IPS-18c (cell line): ENCODE measurements around the gene GPANK1.

ENCODE experiments used
- H3K4me3 ChIP-seq: 2 replicates; pipeline ENCODE4 v1.7.0; 2013; ENCODE audit warnings: low read depth, mild to moderate bottlenecking, low read length, moderate library complexity; ENCODE audit not compliant: insufficient read depth
- H3K9me3 ChIP-seq: one replicate; pipeline ENCODE4 v1.6.1; 2013; ENCODE audit warnings: mild to moderate bottlenecking, low read length, moderate library complexity; ENCODE audit not compliant: control insufficient read depth, insufficient read depth

GPANK1 gene

DNA sequence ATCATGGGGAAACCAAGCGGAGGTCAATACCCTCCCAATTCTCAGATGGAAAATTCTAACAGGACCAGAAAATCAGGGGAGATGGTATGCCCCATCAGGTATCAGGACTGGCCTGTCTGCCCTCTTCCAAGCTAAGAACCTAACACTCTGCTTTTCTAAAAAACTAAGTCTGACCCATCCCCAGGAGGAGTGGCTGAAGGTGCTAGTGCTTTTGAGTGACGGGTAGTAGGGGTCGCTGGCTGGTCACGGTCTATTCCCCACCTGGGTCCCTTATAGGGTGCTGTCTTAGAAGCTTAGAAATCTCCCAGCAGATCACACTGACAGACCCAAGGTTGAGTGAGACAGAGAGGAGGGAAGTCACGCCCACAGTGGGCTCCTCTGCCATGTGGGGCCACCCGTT is 28.7 kb upstream of the GPANK1 start:
- Histone ChIP-seq H3K9me3 (peaks cover 4% of the 10 kb centered on the region), H3K4me3 (no peak overlapping the region)

DNA sequence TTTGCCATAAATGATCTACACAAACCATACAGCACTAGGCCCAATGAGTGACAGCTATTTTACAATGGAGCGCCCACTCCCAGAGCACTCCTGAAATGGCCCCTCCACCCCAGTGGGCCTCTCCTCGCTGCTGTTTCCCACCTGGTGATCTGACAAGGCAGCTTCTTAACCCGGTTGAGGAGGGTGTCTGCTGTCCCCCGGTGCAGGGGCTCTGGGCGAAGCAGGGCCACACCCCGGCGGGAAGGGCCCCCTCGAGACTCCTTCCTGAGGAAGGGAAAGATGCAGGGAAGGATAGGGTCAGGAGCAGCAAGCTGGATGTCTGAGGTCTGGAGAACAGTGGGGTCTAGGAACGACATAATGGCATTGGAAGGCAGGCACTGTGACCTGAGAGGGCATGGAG is 28.1 kb upstream of the GPANK1 start:
- Histone ChIP-seq H3K9me3 (peaks cover 4% of the 10 kb centered on the region), H3K4me3 (no peak overlapping the region)

- H3K4me3 ChIP-seq, result no peak overlapping the region
- peaks cover 4% of the 10 kb centered on the region for H3K9me3 ChIP-seq
Observed at GRCh38 chr6:31692353-31692752, 27.6 kb upstream of the GPANK1 start.

DNA sequence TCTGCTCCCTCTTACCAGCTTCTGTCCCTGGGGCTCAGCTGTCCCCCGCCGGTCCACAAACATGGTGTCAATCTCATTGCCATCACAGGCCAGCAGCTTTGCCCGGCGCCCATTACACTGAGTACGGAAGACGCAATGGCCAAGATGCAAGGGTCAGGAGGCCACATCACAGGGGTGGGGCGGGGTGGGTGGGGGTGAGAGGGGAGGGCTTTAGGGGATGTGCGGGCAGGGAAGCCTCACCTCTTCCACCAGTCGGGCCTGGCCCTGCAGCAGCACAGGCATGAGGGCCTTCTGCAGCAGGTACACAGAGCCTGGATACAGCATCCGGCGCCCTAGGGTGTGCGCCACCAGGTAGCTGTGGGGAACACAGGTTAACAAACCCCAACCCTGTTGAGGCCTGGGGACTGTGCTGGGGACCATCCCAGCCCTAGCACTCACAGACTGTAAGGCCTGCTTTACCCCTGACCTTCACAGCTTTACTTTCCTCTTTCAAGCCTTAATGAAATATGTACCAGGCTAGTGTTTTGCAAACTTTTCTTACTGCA is 26.8 kb upstream of the GPANK1 start:
- H3K9me3 ChIP-seq, result peaks cover 4% of the 10 kb centered on the region

DNA sequence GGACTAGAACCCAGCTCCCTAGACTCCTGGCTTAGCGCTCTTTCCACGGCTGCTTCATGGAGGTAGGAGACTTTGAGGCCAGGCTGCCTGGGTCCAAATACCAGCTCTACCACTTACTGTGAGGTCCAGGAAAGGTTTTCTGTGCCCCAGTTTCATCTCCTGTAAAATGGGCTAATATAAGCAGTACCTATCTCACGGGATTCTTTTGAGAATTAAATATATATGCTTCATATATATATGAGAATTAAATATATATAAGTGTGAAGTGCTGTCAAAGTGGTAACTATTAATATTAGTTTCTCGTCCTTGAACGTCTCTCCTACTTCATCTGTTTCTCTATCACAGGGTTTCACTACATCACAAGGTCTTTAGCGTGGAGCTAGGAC is 26.3 kb upstream of the GPANK1 start:
- Histone ChIP-seq H3K4me3 (no peak overlapping the region), H3K9me3 (peaks cover 4% of the 10 kb centered on the region)

More for the DNA sequence above, 26.8 kb upstream of the GPANK1 start:
- no peak overlapping the region for H3K4me3 ChIP-seq

DNA sequence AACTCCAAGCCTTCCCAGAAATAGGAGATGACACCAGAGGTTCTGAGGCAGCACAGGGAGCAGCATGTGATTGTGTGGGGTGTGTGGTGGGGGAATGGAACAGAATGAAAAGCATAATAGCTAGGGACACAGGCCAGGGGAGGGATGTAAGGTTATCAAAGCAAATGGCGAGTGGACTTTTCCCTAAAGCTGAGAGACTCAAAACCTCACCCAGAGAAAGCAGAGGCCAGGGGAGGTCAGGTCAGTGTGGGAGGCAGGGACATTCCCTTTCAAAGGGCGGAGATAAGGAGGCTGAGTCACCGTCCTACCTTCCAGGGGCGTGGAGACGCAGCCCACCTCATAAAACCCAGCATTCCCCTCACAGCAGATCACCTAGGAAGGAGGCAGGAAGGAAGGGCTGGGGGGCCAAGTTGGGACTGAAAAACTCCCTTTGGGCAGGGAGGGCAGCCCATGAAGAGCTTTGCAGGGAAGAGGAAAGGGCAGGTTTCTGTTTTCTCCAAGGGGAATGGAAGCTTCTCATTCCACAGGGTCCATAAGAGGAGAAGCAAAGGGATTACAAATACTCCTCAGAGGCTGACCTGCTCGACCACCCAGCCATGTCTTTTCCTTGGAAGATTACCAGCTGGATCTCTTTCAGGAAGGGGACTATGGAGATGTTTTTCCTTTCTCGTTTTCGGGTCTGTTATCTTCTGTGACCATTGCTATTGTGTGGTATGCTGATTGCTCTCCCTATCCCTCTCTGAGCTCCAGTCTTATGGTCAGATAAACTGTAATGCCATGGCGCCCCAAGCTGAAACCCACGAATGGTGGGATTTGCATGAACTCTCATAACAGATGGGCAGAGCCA is 25.7 kb upstream of the GPANK1 start:
- peaks cover 4% of the 10 kb centered on the region for H3K9me3 ChIP-seq
- no peak overlapping the region for H3K4me3 ChIP-seq

GRCh38 chr6:31689249-31690110 is 24.7 kb upstream of the GPANK1 start:
- H3K9me3 ChIP-seq, result peaks cover 4% of the 10 kb centered on the region
- no peak overlapping the region for H3K4me3 ChIP-seq

GRCh38 chr6:31687860-31688693 is 23.3 kb upstream of the GPANK1 start:
- Histone ChIP-seq H3K9me3 (peaks cover 4% of the 10 kb centered on the region), H3K4me3 (no peak overlapping the region)

DNA sequence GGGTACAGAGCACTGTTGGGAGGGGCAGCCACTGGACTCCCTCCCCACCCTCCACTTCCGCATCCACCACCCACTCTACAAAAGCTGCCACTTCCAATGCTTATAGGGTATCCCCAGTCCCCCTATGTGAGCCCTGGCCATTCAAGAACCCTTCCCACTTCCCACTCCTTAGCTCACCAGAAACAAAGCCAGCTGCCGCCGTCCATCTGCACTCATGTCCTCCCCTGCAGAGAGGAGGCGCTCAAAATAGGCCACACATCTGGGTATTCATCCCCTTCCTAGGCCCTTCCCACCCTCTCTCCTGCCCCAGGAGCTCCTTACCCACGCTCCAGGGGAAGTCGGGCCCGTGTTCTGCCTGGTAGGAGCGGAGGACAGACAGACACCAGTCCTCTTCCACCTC is 22.5 kb upstream of the GPANK1 start:
- Histone ChIP-seq H3K9me3 (peaks cover 4% of the 10 kb centered on the region), H3K4me3 (no peak overlapping the region)

DNA sequence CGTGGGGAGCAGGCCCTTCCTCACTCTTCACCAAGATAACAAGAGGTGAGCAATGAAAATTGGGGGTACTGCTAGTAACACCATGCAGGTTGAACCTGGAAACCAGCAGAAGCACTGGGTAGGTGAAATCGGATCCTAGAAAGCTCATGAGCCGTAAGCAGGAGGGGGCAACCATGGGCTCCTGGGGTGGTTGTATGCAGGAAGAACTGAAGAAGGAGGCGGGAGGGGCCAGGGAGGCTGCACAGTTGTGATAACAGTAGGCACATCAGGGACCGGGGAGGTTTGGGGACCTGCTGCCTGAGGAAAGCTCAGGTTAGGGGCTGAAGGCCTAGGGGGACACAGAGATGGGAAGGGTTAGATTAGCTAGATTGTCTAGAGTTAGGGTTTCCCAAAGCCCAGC is 21.7 kb upstream of the GPANK1 start:
- Histone ChIP-seq H3K9me3 (peaks cover 4% of the 10 kb centered on the region), H3K4me3 (no peak overlapping the region)

- H3K9me3 ChIP-seq, result no peaks in the 10 kb centered on the region
- peak overlapping the region; percentile 52; the same call in 1 of the 2 replicates for H3K4me3 ChIP-seq
Observed at GRCh38 chr6:31683591-31683990, 18.8 kb upstream of the GPANK1 start.

- H3K4me3 ChIP-seq, result peak overlapping the region; percentile 50
- H3K9me3 ChIP-seq, result peaks cover 4% of the 10 kb centered on the region
Observed at GRCh38 chr6:31681135-31681671, 16.4 kb upstream of the GPANK1 start.

GRCh38 chr6:31680226-31681134 is 15.7 kb upstream of the GPANK1 start, which contains the start of gene LY6G5C:
LY6G5C (minus strand) TSS chr6:31681067; CDS start chr6:31680373, 694 bp downstream.
- peaks cover 4% of the 10 kb centered on the region for H3K9me3 ChIP-seq
- H3K4me3 ChIP-seq, result peak within 1 kb of the TSS; percentile 50

- Histone ChIP-seq H3K9me3 (peaks cover 4% of the 10 kb centered on the region), H3K4me3 (no peak overlapping the region)
Observed at GRCh38 chr6:31677955-31678354, 13.2 kb upstream of the GPANK1 start.

DNA sequence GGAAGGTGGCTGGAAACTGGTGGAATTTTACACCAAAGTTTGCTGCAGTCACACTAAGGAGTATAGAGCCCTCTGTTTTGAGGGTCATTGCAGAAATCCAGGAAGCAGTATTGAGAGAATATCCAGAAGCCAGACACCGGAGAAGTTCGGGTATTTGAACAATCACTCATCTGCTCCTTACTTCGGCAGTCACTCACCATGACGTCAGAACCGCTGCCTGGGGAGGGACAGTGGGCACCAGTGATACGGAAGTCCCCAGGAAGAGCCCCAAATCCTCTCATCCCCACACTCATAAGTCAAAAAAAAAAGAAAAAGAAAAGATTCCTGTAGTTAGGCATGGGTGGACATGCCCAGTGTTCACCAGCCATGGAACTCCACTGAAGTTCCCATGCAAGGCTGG is 12.1 kb upstream of the GPANK1 start:
- Histone ChIP-seq H3K4me3 (no peak overlapping the region), H3K9me3 (peaks cover 4% of the 10 kb centered on the region)
